NCI-H2081 (cell line): ENCODE measurements around the gene NKAIN2.
"Not testable (repeated sequence)": the region's sequence is repeated elsewhere in the genome, so short reads cannot be mapped to it uniquely, and the experiment has no call there.

Source experiments
- DNase-seq, 2 experiments: peaks; one replicate each; lab custom pipeline; 2025; lab: John Stamatoyannopoulos, UW

The NKAIN2 gene

GRCh38 chr6:124433387-124434160, 629.9 kb downstream of the NKAIN2 start:
- DNase-seq, result peak; percentile 9 to 37

DNA sequence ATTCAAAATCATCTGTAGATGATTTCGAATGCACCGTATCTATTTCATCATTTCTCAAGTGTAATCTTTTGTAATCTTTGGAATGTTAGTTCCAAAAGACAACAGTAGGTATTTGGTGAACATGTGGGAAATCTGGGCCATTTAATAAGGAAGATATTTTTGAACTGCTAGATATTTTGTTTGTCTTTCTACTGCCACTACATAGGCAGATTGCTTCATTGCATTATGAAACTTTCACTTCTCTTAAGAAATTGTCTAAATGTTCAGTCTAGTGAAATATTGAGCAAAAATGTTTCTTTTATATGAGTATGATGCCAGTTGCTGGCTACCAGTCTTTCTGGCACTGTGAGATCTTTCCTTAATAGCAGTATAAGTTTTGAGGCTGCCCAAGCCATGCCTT, 630.8 kb downstream of the NKAIN2 start:
- no peak for DNase-seq

GRCh38 chr6:124436803-124437202, 633.1 kb downstream of the NKAIN2 start:
- DNase-seq, result no peak

DNA sequence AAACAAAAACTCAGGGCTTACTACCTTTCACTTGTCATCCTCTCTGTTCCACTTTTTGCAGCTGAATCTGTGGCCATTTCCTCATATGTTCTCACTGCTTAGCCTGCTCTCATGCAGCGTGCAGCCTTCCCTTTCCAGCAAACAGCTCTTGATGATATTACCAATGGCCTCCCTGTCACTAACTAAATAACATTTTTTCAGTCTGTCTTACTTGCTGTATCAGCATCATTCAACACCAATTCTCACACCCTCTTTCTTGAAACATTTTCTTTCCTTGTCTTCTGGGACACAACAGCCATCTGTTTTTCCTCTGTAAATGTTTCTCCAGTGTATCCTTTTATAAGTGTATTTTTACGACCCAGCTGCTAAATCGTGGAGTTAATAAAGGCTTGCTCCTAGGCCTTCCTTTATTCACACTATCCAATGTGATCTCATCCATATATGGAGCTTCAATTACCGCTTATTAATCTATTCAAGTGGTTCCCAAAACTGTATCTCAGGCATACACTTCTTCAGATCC, 634.9 kb downstream of the NKAIN2 start:
- DNase-seq, result no peak

- no peak for DNase-seq
These were observed 637.8 kb downstream of the NKAIN2 start for GRCh38 chr6:124441450-124441849.

DNA sequence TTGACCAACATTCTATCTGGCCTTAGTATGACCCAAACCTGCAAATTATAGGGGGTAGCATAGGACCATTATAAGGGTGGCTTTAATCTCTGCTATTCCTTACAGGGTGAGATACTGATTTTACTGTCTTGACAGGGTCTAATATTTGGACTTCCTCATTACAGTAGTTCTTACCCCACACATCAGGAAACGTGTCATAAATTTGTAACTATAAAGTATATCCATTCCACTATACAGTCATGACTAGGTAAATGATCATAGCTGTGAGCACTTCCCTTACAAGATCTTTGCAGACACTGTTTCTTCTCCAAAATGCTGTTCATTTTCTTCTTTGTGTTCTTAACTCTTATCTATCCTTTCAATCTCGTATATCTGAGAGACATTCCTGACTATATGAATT, 639.9 kb downstream of the NKAIN2 start:
- DNase-seq, result no peak

DNA sequence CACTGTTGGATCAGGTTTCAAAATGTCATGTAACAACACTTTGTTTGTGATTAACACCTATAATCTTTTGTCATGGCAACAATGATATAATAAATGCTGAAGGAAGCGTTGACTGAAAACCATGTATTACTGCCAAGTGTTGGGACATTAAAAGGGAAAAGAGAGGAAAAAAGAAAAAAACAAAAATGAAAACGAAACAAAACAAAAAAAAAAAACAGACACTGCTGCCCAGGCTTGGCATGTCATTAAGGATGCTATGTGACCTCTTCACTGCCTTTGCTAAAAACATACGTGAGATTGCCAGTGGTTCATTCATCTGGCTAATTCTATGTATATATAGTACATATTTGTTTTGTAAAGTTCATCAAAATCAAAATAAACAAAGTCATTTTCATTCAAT, 641.9 kb downstream of the NKAIN2 start:
- peak in 1 of 2 experiments; percentile 60 for DNase-seq

GRCh38 chr6:124446961-124447360, 643.3 kb downstream of the NKAIN2 start:
- no peak for DNase-seq

DNA sequence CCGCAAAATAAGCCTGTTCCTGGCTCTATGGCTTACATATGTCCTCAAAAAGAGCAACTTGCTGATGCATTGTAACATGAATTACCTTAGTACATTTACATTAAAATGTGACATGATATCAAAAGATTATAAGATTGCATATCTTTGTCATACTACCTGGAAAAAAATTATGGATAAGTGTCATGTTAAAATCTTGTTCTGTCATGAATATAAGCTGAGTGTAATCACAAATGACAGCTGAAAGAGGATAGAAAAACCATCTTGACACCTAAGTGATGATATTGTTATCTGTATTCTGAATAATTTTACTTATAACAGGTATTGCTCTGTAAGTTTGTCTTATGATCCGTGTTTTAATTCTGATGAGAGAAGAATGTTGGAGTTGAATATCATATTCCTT, 655.6 kb downstream of the NKAIN2 start:
- DNase-seq, result no peak

DNA sequence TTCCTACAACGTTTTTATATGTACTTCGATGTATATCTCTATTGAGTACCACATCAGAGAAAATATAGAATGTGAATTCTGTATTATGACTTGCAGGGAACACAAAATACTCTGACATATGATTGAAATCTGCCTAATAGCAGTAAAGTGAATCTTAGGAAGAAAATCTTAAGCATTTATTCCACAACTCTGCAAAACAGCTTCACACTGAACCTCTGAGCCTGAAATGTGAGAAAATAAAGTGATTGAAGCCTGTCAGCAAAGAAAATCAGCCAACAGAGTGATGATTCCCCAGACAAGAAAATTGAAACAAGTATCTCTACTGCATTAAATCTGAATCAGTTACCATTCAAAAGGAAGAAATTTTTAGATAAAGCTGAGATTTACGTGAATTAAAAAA, 659.1 kb downstream of the NKAIN2 start:
- DNase-seq, result no peak

- DNase-seq, result peak; percentile 14 to 84
These were observed 659.6 kb downstream of the NKAIN2 start for GRCh38 chr6:124463271-124463670.

DNA sequence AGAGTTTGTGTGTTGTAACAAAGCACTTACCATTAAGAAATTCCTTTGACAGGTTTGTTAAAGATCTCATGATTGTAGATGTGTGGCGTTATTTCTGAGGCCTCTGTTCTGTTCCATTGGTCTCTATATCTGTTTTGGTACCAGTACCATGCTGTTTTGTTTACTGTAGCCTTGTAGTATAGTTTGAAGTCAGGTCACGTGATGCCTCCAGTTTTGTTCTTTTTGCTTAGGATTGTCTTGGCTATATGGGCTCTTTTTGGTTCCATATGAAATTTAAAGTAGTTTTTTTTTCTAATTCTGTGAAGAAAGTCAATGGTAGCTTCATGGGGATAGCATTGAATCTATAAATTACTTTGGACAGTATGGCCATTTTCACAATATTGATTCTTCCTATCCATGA, 660.9 kb downstream of the NKAIN2 start:
- DNase-seq, result not testable (repeated sequence)

DNA sequence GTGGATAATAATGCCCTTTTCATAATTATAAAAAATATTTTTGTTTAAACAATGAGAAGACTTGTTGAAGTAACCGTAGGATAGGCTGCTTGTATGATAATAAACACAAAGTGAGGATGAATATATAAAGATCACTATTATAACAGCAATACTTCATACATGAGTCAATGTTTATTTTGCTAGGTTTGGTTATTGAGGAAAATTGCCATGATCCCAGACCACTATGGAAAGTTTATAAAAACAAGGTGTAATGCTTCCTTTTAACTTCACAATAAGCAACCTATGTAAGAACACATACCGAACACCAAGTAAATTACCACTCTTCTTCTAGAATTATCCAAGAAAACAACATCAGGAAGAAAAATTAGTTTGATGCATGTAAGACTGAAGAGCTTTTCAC, 663.3 kb downstream of the NKAIN2 start:
- DNase-seq, result no peak

DNA sequence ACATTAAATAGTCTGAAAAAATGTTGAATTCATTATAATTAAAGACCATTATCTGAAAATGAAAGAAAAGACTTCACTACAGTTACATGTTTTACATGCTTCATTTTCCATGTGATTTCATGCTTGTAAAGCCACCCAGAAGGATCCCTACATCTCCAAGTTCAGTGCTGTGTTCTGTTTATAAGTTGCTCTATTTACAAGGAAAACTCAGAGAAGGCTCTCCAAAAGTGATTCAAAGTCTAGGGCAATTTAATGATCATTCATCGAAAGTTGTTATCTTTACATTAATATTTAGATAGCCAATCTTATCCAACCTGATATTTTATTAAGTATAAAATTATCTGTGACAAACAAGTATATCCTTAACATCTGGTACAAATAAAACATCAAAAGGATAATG, 663.7 kb downstream of the NKAIN2 start:
- DNase-seq, result no peak

- peak in 1 of 2 experiments; percentile 30 for DNase-seq
These were observed 667.1 kb downstream of the NKAIN2 start for GRCh38 chr6:124470803-124471202.

GRCh38 chr6:124475176-124475575, 671.5 kb downstream of the NKAIN2 start:
- DNase-seq, result no peak

DNA sequence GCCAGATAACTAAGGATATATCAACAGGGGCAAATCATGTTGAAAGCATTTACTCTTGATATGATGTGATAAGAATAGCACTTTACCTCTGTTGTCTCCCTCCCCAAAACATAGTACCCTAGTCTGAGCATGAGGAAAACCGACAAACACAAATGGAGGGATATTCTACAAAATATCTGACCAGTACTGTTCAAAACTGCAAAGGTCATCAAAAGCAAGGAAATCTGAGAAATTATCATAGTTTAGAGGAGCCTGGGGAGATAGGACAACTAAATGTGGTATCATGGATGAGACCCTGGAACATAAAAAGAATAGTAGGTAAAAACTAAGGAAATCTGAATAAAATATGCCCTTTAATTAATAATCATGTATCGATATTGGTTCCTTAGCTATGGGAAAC, 675.2 kb downstream of the NKAIN2 start:
- no peak for DNase-seq

- DNase-seq, result no peak
These were observed 676.3 kb downstream of the NKAIN2 start for GRCh38 chr6:124479991-124480430.

DNA sequence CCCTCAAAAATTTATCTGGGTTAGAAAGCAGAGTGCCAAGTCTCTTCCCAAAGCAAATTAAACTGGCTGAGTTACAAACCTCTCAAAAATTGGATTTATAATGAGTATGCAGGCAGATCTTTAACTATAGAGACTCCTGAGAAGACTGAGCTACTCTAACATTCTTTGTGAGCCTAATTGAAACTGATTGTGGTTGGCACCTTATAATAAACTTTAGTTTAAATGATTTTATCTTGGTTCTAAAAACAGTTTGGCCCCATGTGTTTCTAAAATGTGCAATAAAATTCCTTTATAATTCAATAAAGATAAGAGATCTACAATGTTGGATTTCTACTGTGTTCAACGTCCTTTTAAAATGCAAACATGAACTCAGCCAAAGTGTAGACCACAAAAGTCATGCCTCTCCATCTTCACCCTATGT, 678.4 kb downstream of the NKAIN2 start:
- DNase-seq, result no peak

- peak; percentile 41 to 88 for DNase-seq
These were observed 684.2 kb downstream of the NKAIN2 start for GRCh38 chr6:124487623-124488431.

- DNase-seq, result peak in 1 of 2 experiments; percentile 3
These were observed 686.5 kb downstream of the NKAIN2 start for GRCh38 chr6:124490122-124490521.

GRCh38 chr6:124493259-124493658, 689.6 kb downstream of the NKAIN2 start:
- no peak for DNase-seq
